ENCODE measurements around the gene DOCK3. TPM values are rescaled to one million over a fixed set of nuclear protein-coding genes. Genes with fewer than 3 reads are reported as not detected.

DOCK3 gene
- total RNA-seq, 1 donor from 2014 or later: 10.0 TPM

- no peaks in the 10 kb centered on the region for H3K36me3 Mint-ChIP-seq (ENCODE audit: insufficient read depth)
- no peak overlapping the region for H3K4me3 Mint-ChIP-seq (ENCODE audit: low read depth)
- H3K9me3 Mint-ChIP-seq (ENCODE audit: low read depth): no peaks in the 10 kb centered on the region
- no peak for DNase-seq (ENCODE audit: low spot score, unreplicated experiment)
- no peak overlapping the region for H3K27ac Mint-ChIP-seq
- no peak for TF ChIP-seq CTCF (IDR thresholded peaks at IDR 0.05; ENCODE audit: unreplicated experiment)
- H3K4me1 Mint-ChIP-seq (ENCODE audit: low read depth): no peaks in the 10 kb centered on the region
- no peaks in the 10 kb centered on the region for H3K27me3 Mint-ChIP-seq
Measured at GRCh38 chr3:50651445-50651844, 23.3 kb upstream of the DOCK3 start.

GRCh38 chr3:50651920-50652529 lies 22.7 kb upstream of the DOCK3 start:
- Mint-ChIP-seq H3K4me1 (ENCODE audit: low read depth) (no peaks in the 10 kb centered on the region), H3K27ac (no peak overlapping the region), H3K27me3 (peaks cover 4% of the 10 kb centered on the region), H3K4me3 (ENCODE audit: low read depth) (no peak overlapping the region), H3K36me3 (ENCODE audit: insufficient read depth) (no peaks in the 10 kb centered on the region), H3K9me3 (ENCODE audit: low read depth) (no peaks in the 10 kb centered on the region)
- TF ChIP-seq CTCF (IDR thresholded peaks at IDR 0.05; ENCODE audit: unreplicated experiment): no peak
- DNase-seq (ENCODE audit: low spot score, unreplicated experiment): no peak

DNA sequence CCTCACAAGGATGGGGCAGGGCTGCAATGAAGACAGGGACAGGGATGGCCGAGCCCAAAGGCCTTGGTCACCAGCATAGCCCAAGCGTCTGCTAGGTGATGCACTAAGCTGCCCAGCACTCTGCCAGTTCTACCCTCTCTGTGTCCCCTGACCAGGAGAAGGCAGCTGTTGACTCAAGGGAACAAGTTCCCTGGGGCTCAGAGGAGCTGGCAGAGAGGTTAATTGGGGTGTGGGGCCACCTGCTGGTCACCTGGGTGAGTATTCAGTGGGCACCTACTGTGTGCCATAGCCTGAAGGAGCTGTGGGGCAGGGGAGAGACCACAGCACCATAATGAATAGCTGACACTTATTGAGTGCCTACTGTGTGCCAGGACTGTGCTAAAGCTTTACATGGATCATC lies 22.0 kb upstream of the DOCK3 start:
- TF ChIP-seq CTCF (IDR thresholded peaks at IDR 0.05; ENCODE audit: unreplicated experiment): peak; percentile 49
- H3K36me3 Mint-ChIP-seq (ENCODE audit: insufficient read depth): no peaks in the 10 kb centered on the region
- no peak overlapping the region for H3K4me3 Mint-ChIP-seq (ENCODE audit: low read depth)
- H3K27me3 Mint-ChIP-seq: peaks cover 4% of the 10 kb centered on the region
- DNase-seq (ENCODE audit: low spot score, unreplicated experiment): no peak
- no peaks in the 10 kb centered on the region for H3K4me1 Mint-ChIP-seq (ENCODE audit: low read depth)
- H3K27ac Mint-ChIP-seq: no peak overlapping the region
- H3K9me3 Mint-ChIP-seq (ENCODE audit: low read depth): no peaks in the 10 kb centered on the region

- Mint-ChIP-seq H3K27me3 (peaks cover 7% of the 10 kb centered on the region), H3K36me3 (ENCODE audit: insufficient read depth) (no peaks in the 10 kb centered on the region), H3K4me3 (ENCODE audit: low read depth) (no peak overlapping the region), H3K4me1 (ENCODE audit: low read depth) (no peaks in the 10 kb centered on the region), H3K27ac (no peak overlapping the region), H3K9me3 (ENCODE audit: low read depth) (no peaks in the 10 kb centered on the region)
- DNase-seq (ENCODE audit: low spot score, unreplicated experiment): no peak
- no peak for TF ChIP-seq CTCF (IDR thresholded peaks at IDR 0.05; ENCODE audit: unreplicated experiment)
Measured at GRCh38 chr3:50653937-50654595, 20.7 kb upstream of the DOCK3 start.

DNA sequence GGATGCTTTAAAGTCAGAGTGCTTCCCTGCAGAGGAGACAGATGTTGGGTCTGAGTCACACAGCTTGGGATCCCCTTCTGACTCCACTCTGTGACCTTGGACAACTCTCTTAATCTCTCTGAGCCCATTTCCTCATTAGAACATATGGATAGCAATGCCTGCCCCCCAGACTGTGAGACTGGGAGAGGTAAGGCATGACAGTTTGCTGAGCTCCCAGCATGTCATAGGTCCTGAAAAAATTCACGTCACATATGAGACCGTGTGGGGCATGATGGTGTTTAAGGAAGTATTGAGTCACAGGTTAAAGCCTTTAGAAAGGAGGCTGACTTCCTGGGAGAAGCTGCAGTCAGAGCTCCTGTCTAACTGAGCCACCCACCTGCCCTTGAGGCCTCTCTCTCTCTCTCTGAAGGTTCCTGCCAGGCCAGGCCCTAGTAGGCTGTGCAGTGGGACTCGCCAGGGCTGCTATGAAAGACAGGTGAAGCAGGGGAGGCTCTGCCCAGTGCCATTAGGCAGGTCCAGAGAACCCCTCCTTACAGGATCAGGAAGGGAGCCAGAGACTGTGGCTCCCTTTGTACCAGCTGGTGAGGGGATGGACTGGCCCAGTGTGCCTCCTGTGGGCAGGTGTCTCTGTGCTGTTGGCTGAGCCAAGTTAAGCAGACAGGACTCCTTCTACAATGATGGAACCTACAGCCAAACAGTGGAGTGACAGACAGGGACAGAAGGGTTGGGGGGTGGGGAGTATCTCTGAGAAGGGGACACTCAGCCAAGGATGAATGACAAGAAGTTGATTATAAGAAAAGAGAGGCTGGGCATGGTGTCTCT lies 19.5 kb upstream of the DOCK3 start:
- Mint-ChIP-seq H3K27ac (no peak overlapping the region), H3K27me3 (peaks cover 7% of the 10 kb centered on the region), H3K4me3 (ENCODE audit: low read depth) (no peak overlapping the region), H3K36me3 (ENCODE audit: insufficient read depth) (no peaks in the 10 kb centered on the region), H3K9me3 (ENCODE audit: low read depth) (no peaks in the 10 kb centered on the region), H3K4me1 (ENCODE audit: low read depth) (no peaks in the 10 kb centered on the region)
- DNase-seq (ENCODE audit: low spot score, unreplicated experiment): no peak
- no peak for TF ChIP-seq CTCF (IDR thresholded peaks at IDR 0.05; ENCODE audit: unreplicated experiment)
